Ishikawa (cell line): ENCODE data around the gene EPS15.

Experiments used
- CEBPB ChIP-seq: IDR thresholded peaks from 2 replicates; pipeline ENCODE4 v1.6.1; 2012
- CREB1 ChIP-seq: IDR thresholded peaks from 2 replicates; pipeline ENCODE4 v1.6.1; 2012; ENCODE audit warnings: low read depth
- EGR1 ChIP-seq: IDR thresholded peaks from 2 replicates; pipeline ENCODE4 v1.6.1; 2012
- EP300 ChIP-seq: IDR thresholded peaks from 2 replicates; pipeline ENCODE4 v1.6.1; 2012; ENCODE audit warnings: borderline replicate concordance
- FOXM1 ChIP-seq: IDR thresholded peaks from 2 replicates; pipeline ENCODE4 v1.6.1; 2012; ENCODE audit warnings: low read depth, borderline replicate concordance
- NFIC ChIP-seq: IDR thresholded peaks from 2 replicates; pipeline ENCODE4 v1.6.1; 2012
- RAD21 ChIP-seq: IDR thresholded peaks from 2 replicates; pipeline ENCODE4 v1.6.1; 2012; ENCODE audit warnings: low read depth
- TAF1 ChIP-seq: IDR thresholded peaks from 2 replicates; pipeline ENCODE4 v1.6.1; 2012; ENCODE audit warnings: low read depth, mild to moderate bottlenecking
- TCF12 ChIP-seq: IDR thresholded peaks from 2 replicates; pipeline ENCODE4 v1.6.1; 2012; ENCODE audit warnings: low read depth
- TEAD4 ChIP-seq: IDR thresholded peaks from 2 replicates; pipeline ENCODE4 v1.6.1; 2012
- USF1 ChIP-seq: IDR thresholded peaks from 2 replicates; pipeline ENCODE4 v1.6.1; 2012
- YY1 ChIP-seq: IDR thresholded peaks from 2 replicates; pipeline ENCODE4 v1.6.1; 2012; ENCODE audit warnings: low read depth
- ZBTB7A ChIP-seq: IDR thresholded peaks from 2 replicates; pipeline ENCODE4 v1.6.1; 2012; ENCODE audit warnings: low read depth
- TF ChIP-seq, protein P1 (sequence below): IDR thresholded peaks from 2 replicates; pipeline ENCODE4 v1.6.1; 2012; ENCODE audit warnings: low read depth, mild to moderate bottlenecking
- TF ChIP-seq, protein P2 (sequence below): IDR thresholded peaks from 2 replicates; pipeline ENCODE4 v1.6.1; 2012

EPS15 gene

GRCh38 chr1:51454554-51454953 lies 64.5 kb downstream of the EPS15 start:
- TF ChIP-seq USF1 (no peak), NFIC (no peak), EGR1 (no peak), CEBPB (no peak), TCF12 (no peak), RAD21 (no peak), YY1 (no peak), CREB1 (no peak), TAF1 (no peak), TEAD4 (no peak), ZBTB7A (no peak), FOXM1 (no peak), EP300 (no peak)
- TF ChIP-seq, protein P1, sequence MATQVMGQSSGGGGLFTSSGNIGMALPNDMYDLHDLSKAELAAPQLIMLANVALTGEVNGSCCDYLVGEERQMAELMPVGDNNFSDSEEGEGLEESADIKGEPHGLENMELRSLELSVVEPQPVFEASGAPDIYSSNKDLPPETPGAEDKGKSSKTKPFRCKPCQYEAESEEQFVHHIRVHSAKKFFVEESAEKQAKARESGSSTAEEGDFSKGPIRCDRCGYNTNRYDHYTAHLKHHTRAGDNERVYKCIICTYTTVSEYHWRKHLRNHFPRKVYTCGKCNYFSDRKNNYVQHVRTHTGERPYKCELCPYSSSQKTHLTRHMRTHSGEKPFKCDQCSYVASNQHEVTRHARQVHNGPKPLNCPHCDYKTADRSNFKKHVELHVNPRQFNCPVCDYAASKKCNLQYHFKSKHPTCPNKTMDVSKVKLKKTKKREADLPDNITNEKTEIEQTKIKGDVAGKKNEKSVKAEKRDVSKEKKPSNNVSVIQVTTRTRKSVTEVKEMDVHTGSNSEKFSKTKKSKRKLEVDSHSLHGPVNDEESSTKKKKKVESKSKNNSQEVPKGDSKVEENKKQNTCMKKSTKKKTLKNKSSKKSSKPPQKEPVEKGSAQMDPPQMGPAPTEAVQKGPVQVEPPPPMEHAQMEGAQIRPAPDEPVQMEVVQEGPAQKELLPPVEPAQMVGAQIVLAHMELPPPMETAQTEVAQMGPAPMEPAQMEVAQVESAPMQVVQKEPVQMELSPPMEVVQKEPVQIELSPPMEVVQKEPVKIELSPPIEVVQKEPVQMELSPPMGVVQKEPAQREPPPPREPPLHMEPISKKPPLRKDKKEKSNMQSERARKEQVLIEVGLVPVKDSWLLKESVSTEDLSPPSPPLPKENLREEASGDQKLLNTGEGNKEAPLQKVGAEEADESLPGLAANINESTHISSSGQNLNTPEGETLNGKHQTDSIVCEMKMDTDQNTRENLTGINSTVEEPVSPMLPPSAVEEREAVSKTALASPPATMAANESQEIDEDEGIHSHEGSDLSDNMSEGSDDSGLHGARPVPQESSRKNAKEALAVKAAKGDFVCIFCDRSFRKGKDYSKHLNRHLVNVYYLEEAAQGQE, result no peak
- TF ChIP-seq, protein P2, sequence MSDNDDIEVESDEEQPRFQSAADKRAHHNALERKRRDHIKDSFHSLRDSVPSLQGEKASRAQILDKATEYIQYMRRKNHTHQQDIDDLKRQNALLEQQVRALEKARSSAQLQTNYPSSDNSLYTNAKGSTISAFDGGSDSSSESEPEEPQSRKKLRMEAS, result no peak

- no peak for TF ChIP-seq YY1
- no peak for TF ChIP-seq EP300
- TF ChIP-seq CREB1, result no peak
- no peak for TF ChIP-seq FOXM1
- no peak for TF ChIP-seq EGR1
- TF ChIP-seq TAF1, result no peak
- TF ChIP-seq, protein P2, result no peak
- no peak for TF ChIP-seq TCF12
Measured at GRCh38 chr1:51453010-51453409, 66.1 kb downstream of the EPS15 start.

- TF ChIP-seq EP300 (no peak), FOXM1 (no peak), ZBTB7A (no peak), EGR1 (no peak), TEAD4 (no peak), CEBPB (no peak), USF1 (no peak), YY1 (no peak), TAF1 (no peak), RAD21 (no peak), CREB1 (no peak)
- TF ChIP-seq, protein P1, result no peak
- TF ChIP-seq, protein P2, result no peak
Measured at GRCh38 chr1:51445351-51446090, 73.5 kb downstream of the EPS15 start.

- TF ChIP-seq ZBTB7A (no peak), USF1 (no peak), CEBPB (no peak), TAF1 (no peak), RAD21 (no peak), EP300 (no peak), TCF12 (no peak), FOXM1 (no peak), CREB1 (no peak), EGR1 (no peak), YY1 (no peak), TEAD4 (no peak), NFIC (no peak)
- TF ChIP-seq, protein P1, result no peak
- TF ChIP-seq, protein P2, result no peak
Measured at GRCh38 chr1:51444534-51445192, 74.4 kb downstream of the EPS15 start.
